ENCODE measurements around the gene SEC61A2.

SEC61A2 gene

GRCh38 chr10:12184165-12184564, 54.7 kb downstream of the SEC61A2 start:
- no peak for TF ChIP-seq CTCF (IDR thresholded peaks at IDR 0.05; ENCODE audit: low read depth, low read length, missing control alignments)
- no peak for DNase-seq (ENCODE audit: low read depth)
- in situ Hi-C loops (cut with HindIII; ENCODE audit: low sequenced_read_pairs) = no loop called here
- H3K4me3 ChIP-seq (ENCODE audit: low read depth, low read length) = no peak overlapping the region

- no peak for DNase-seq (ENCODE audit: low read depth)
- in situ Hi-C loops (cut with HindIII; ENCODE audit: low sequenced_read_pairs) = no loop called here
- no peak overlapping the region for H3K4me3 ChIP-seq (ENCODE audit: low read depth, low read length)
- TF ChIP-seq CTCF (IDR thresholded peaks at IDR 0.05; ENCODE audit: low read depth, low read length, missing control alignments) = no peak
Measured at GRCh38 chr10:12186323-12186722, 56.8 kb downstream of the SEC61A2 start.

- TF ChIP-seq CTCF (IDR thresholded peaks at IDR 0.05; ENCODE audit: low read depth, low read length, missing control alignments) = no peak
- DNase-seq (ENCODE audit: low read depth) = no peak
- in situ Hi-C loops (cut with HindIII; ENCODE audit: low sequenced_read_pairs) = no loop called here
- H3K4me3 ChIP-seq (ENCODE audit: low read depth, low read length) = no peak overlapping the region
Measured at GRCh38 chr10:12187321-12187905, 57.9 kb downstream of the SEC61A2 start.

- no peak overlapping the region for H3K4me3 ChIP-seq (ENCODE audit: low read depth, low read length)
- DNase-seq (ENCODE audit: low read depth) = no peak
- in situ Hi-C loops (cut with HindIII; ENCODE audit: low sequenced_read_pairs) = no loop called here
- no peak for TF ChIP-seq CTCF (IDR thresholded peaks at IDR 0.05; ENCODE audit: low read depth, low read length, missing control alignments)
Measured at GRCh38 chr10:12188656-12189055, 59.2 kb downstream of the SEC61A2 start.

- no peak overlapping the region for H3K4me3 ChIP-seq (ENCODE audit: low read depth, low read length)
- no peak for TF ChIP-seq CTCF (IDR thresholded peaks at IDR 0.05; ENCODE audit: low read depth, low read length, missing control alignments)
- DNase-seq (ENCODE audit: low read depth) = no peak
- in situ Hi-C loops (cut with HindIII; ENCODE audit: low sequenced_read_pairs) = no loop called here
Measured at GRCh38 chr10:12189426-12189825, 59.9 kb downstream of the SEC61A2 start.

- in situ Hi-C loops (cut with HindIII; ENCODE audit: low sequenced_read_pairs) = no loop called here
- no peak for DNase-seq (ENCODE audit: low read depth)
- no peak for TF ChIP-seq CTCF (IDR thresholded peaks at IDR 0.05; ENCODE audit: low read depth, low read length, missing control alignments)
- H3K4me3 ChIP-seq (ENCODE audit: low read depth, low read length) = no peak overlapping the region
Measured at GRCh38 chr10:12191715-12192114, 62.2 kb downstream of the SEC61A2 start.
